GM23338 (cell line): ENCODE measurements around the gene ZNF248.

Experiments used
- CREB1 ChIP-seq: fragments of 250-450 bp; sonication (Bioruptor Pico); IDR thresholded peaks from 2 replicates; pipeline ENCODE4 v1.5.0; 2020; ENCODE audit warnings: low read depth, mild to moderate bottlenecking, moderate library complexity
- ETS1 ChIP-seq: IDR thresholded peaks from 2 replicates; pipeline ENCODE4 v1.6.1; 2016; ENCODE audit warnings: antibody characterized with exemption
- EZH2 ChIP-seq: fragments of 200-600 bp; sonication (generic); IDR thresholded peaks from one replicate; pipeline ENCODE4 v1.8.0; 2017; ENCODE audit warnings: antibody characterized with exemption, mild to moderate bottlenecking, low read depth; ENCODE audit not compliant: unreplicated experiment
- EZH2phosphoT487 ChIP-seq: fragments of 200-600 bp; sonication (generic); IDR thresholded peaks from one replicate; pipeline ENCODE4 v1.8.1; 2018; ENCODE audit warnings: antibody characterized with exemption; ENCODE audit not compliant: unreplicated experiment
- JUNB ChIP-seq: IDR thresholded peaks from one replicate; pipeline ENCODE4 v1.6.1; 2016; ENCODE audit warnings: antibody characterized with exemption; ENCODE audit not compliant: unreplicated experiment
- NANOG ChIP-seq: IDR thresholded peaks from 2 replicates; pipeline ENCODE4 v1.6.1; 2016; ENCODE audit warnings: antibody characterized with exemption, borderline replicate concordance
- POLR2AphosphoS5 ChIP-seq: IDR thresholded peaks from 2 replicates; pipeline ENCODE4 v1.6.1; 2016; ENCODE audit warnings: antibody characterized with exemption, low read depth
- REST ChIP-seq: IDR thresholded peaks from one replicate; pipeline ENCODE4 v1.6.1; 2018; ENCODE audit warnings: antibody characterized with exemption; ENCODE audit not compliant: unreplicated experiment
- STAT1 ChIP-seq: IDR thresholded peaks from one replicate; pipeline ENCODE4 v1.6.1; 2016; ENCODE audit warnings: antibody characterized with exemption; ENCODE audit not compliant: unreplicated experiment
- ZNF114 ChIP-seq: fragments of 250-450 bp; sonication (Bioruptor Pico); IDR thresholded peaks from 2 replicates; pipeline ENCODE4 v1.5.0; 2020; ENCODE audit warnings: mild to moderate bottlenecking, moderate library complexity
- ZNF331 ChIP-seq: fragments of 250-450 bp; sonication (Bioruptor Pico); IDR thresholded peaks from 2 replicates; pipeline ENCODE4 v1.5.0; 2020; ENCODE audit warnings: low read depth, mild to moderate bottlenecking, moderate library complexity
- TF ChIP-seq, protein P1 (sequence below), 2 experiments: fragments of 200-600 bp in 1 of 2; sonication (generic) in 1 of 2; conservative IDR thresholded peaks; 2 replicates each; pipeline versions ENCODE4 v1.5.1 to v1.6.1; 2016 to 2017; ENCODE audit warnings: antibody characterized with exemption in 2 of 2, low read depth in 2 of 2, mild to moderate bottlenecking in 2 of 2, moderate library complexity in 1 of 2
- TF ChIP-seq, protein P2 (sequence below): fragments of 250-450 bp; sonication (Bioruptor Pico); IDR thresholded peaks from 2 replicates; pipeline ENCODE4 v1.5.0; 2020; ENCODE audit warnings: mild to moderate bottlenecking, moderate library complexity

GRCh38 chr10:37895674-37896073 is 38.3 kb upstream of the ZNF248 start:
- TF ChIP-seq REST (no peak), CREB1 (CRISPR knock-in tag) (no peak), EZH2 (no peak), EZH2phosphoT487 (no peak), POLR2AphosphoS5 (no peak), STAT1 (no peak), JUNB (no peak), ZNF331 (CRISPR knock-in tag) (no peak), ETS1 (no peak), ZNF114 (CRISPR knock-in tag) (no peak), NANOG (no peak)
- TF ChIP-seq, protein P1, sequence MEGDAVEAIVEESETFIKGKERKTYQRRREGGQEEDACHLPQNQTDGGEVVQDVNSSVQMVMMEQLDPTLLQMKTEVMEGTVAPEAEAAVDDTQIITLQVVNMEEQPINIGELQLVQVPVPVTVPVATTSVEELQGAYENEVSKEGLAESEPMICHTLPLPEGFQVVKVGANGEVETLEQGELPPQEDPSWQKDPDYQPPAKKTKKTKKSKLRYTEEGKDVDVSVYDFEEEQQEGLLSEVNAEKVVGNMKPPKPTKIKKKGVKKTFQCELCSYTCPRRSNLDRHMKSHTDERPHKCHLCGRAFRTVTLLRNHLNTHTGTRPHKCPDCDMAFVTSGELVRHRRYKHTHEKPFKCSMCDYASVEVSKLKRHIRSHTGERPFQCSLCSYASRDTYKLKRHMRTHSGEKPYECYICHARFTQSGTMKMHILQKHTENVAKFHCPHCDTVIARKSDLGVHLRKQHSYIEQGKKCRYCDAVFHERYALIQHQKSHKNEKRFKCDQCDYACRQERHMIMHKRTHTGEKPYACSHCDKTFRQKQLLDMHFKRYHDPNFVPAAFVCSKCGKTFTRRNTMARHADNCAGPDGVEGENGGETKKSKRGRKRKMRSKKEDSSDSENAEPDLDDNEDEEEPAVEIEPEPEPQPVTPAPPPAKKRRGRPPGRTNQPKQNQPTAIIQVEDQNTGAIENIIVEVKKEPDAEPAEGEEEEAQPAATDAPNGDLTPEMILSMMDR (conservative IDR thresholded peaks at IDR 0.05; ENCODE audit: low read depth in 2 of 2), result no peak
- TF ChIP-seq, protein P2, sequence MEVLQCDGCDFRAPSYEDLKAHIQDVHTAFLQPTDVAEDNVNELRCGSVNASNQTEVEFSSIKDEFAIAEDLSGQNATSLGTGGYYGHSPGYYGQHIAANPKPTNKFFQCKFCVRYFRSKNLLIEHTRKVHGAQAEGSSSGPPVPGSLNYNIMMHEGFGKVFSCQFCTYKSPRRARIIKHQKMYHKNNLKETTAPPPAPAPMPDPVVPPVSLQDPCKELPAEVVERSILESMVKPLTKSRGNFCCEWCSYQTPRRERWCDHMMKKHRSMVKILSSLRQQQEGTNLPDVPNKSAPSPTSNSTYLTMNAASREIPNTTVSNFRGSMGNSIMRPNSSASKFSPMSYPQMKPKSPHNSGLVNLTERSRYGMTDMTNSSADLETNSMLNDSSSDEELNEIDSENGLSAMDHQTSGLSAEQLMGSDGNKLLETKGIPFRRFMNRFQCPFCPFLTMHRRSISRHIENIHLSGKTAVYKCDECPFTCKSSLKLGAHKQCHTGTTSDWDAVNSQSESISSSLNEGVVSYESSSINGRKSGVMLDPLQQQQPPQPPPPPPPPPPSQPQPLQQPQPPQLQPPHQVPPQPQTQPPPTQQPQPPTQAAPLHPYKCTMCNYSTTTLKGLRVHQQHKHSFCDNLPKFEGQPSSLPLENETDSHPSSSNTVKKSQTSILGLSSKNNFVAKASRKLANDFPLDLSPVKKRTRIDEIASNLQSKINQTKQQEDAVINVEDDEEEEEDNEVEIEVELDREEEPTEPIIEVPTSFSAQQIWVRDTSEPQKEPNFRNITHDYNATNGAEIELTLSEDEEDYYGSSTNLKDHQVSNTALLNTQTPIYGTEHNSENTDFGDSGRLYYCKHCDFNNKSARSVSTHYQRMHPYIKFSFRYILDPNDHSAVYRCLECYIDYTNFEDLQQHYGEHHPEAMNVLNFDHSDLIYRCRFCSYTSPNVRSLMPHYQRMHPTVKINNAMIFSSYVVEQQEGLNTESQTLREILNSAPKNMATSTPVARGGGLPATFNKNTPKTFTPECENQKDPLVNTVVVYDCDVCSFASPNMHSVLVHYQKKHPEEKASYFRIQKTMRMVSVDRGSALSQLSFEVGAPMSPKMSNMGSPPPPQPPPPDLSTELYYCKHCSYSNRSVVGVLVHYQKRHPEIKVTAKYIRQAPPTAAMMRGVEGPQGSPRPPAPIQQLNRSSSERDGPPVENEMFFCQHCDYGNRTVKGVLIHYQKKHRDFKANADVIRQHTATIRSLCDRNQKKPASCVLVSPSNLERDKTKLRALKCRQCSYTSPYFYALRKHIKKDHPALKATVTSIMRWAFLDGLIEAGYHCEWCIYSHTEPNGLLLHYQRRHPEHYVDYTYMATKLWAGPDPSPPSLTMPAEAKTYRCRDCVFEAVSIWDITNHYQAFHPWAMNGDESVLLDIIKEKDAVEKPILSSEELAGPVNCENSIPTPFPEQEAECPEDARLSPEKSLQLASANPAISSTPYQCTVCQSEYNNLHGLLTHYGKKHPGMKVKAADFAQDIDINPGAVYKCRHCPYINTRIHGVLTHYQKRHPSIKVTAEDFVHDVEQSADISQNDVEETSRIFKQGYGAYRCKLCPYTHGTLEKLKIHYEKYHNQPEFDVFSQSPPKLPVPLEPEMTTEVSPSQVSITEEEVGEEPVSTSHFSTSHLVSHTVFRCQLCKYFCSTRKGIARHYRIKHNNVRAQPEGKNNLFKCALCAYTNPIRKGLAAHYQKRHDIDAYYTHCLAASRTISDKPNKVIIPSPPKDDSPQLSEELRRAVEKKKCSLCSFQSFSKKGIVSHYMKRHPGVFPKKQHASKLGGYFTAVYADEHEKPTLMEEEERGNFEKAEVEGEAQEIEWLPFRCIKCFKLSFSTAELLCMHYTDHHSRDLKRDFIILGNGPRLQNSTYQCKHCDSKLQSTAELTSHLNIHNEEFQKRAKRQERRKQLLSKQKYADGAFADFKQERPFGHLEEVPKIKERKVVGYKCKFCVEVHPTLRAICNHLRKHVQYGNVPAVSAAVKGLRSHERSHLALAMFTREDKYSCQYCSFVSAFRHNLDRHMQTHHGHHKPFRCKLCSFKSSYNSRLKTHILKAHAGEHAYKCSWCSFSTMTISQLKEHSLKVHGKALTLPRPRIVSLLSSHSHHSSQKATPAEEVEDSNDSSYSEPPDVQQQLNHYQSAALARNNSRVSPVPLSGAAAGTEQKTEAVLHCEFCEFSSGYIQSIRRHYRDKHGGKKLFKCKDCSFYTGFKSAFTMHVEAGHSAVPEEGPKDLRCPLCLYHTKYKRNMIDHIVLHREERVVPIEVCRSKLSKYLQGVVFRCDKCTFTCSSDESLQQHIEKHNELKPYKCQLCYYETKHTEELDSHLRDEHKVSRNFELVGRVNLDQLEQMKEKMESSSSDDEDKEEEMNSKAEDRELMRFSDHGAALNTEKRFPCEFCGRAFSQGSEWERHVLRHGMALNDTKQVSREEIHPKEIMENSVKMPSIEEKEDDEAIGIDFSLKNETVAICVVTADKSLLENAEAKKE (CRISPR knock-in tag), result no peak
